Kidney epithelial cell (primary cell): ENCODE measurements around the gene RCN2. TPM values are rescaled to one million over a fixed set of nuclear protein-coding genes. Genes with fewer than 3 reads are reported as not detected.

Experiments used
- DNase-seq: peaks from one replicate; pipeline ENCODE4 v3.0.0-alpha.2; 2010; ENCODE audit warnings: low read depth
- H3K27me3 ChIP-seq: 2 replicates; pipeline ENCODE4 v1.6.0; 2011; ENCODE audit warnings: low read length; ENCODE audit not compliant: control insufficient read depth, insufficient read depth
- H3K36me3 ChIP-seq: 2 replicates; pipeline ENCODE4 v1.5.1; 2011; ENCODE audit warnings: low read length; ENCODE audit not compliant: control insufficient read depth, insufficient read depth
- H3K4me3 ChIP-seq: 2 replicates; pipeline ENCODE4 v1.5.1; 2011; ENCODE audit warnings: low read depth, mild to moderate bottlenecking, control low read depth, low read length
- total RNA-seq: library from RNA; depleted of rRNA; stranded (reverse); fragments of >200 nt; gene quantifications from 2 replicates; pipeline ENCODE4 v1.2.3, GENCODE V29; 2015
- TF ChIP-seq, protein P1 (sequence below): IDR thresholded peaks from 2 replicates; pipeline ENCODE4 v1.5.1; 2011; ENCODE audit warnings: mild to moderate bottlenecking, moderate library complexity, low read length, control low read depth, inconsistent platforms; ENCODE audit not compliant: insufficient read depth, poor library complexity, severe bottlenecking

The RCN2 gene
- total RNA-seq, 1 donor from 2014 or later = 119 TPM

DNA sequence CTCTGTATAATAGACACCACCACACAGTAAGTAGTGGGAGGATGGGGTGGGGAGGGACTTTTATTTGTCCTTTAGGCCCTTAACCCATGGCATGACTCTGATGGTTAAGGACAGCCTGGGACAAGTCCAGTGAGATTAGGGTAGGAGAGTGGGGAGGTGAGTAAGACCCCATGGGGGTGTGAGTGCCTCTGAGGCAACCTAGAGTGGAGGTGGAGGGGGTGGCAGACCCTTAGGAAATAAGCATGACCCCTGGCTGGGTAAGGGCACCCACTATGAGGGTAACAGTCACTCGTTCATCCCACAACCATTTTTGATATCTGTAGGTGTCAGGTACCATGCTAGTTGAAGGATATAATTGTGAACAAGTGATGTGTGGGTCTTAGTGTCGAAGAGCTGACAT lies 42.4 kb downstream of the RCN2 start:
- Histone ChIP-seq H3K27me3 (peaks cover 2% of the 10 kb centered on the region), H3K36me3 (no peaks in the 10 kb centered on the region), H3K4me3 (no peak overlapping the region)
- DNase-seq = no peak
- TF ChIP-seq, protein P1, sequence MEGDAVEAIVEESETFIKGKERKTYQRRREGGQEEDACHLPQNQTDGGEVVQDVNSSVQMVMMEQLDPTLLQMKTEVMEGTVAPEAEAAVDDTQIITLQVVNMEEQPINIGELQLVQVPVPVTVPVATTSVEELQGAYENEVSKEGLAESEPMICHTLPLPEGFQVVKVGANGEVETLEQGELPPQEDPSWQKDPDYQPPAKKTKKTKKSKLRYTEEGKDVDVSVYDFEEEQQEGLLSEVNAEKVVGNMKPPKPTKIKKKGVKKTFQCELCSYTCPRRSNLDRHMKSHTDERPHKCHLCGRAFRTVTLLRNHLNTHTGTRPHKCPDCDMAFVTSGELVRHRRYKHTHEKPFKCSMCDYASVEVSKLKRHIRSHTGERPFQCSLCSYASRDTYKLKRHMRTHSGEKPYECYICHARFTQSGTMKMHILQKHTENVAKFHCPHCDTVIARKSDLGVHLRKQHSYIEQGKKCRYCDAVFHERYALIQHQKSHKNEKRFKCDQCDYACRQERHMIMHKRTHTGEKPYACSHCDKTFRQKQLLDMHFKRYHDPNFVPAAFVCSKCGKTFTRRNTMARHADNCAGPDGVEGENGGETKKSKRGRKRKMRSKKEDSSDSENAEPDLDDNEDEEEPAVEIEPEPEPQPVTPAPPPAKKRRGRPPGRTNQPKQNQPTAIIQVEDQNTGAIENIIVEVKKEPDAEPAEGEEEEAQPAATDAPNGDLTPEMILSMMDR = no peak

DNA sequence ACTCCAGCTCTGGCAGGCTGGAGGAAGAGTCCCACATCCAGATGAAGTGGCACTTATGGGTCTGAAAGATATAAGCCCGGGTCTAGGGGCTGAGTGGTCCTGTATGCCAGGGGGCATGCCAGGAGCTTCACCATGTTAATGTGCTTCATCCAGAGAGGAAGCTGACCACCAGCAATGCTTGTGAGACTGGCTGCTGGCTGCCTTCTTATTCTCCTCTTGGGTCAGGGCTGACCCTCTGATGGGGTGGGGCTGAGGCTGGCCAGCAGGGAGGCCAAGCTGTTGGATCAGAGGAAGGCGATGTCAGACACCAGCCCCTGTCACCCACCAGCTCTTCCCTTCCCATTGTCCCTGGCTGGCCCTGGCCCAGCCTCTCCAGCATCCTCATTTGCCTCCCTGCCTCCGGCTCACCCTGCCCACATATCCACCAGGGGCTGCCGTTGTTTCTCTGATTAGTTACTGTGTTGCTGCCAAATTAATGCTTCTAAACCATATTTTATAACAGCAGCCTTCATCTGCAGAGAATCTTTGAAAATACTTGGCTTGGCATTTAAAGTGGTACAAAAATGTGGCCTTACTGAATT lies 43.0 kb downstream of the RCN2 start:
- Histone ChIP-seq H3K27me3 (peaks cover 2% of the 10 kb centered on the region), H3K36me3 (no peaks in the 10 kb centered on the region), H3K4me3 (no peak overlapping the region)
- DNase-seq = no peak
- TF ChIP-seq, protein P1 = no peak

DNA sequence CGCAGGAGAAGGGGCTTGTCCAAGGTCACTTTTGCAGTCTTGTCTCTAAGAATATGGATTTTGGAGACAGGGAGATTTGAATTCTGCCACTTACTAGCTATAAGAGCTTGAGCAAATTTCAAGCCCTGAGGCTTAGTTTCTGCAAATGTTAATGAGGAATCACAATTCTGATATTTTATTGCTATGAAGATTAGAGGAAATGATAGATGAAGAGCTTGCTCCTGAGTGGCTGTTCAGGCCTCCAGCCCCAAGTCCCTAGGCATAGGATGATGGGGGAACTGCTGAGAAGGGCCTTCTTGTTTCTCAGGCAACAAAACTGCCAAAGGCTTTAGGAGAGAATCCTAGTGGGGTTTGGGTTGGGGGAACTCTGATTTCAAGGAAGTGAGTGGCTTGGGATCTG lies 44.6 kb downstream of the RCN2 start:
- no peak for DNase-seq
- peaks cover 2% of the 10 kb centered on the region for H3K27me3 ChIP-seq
- H3K4me3 ChIP-seq = no peak overlapping the region
- TF ChIP-seq, protein P1 = no peak
- no peaks in the 10 kb centered on the region for H3K36me3 ChIP-seq

DNA sequence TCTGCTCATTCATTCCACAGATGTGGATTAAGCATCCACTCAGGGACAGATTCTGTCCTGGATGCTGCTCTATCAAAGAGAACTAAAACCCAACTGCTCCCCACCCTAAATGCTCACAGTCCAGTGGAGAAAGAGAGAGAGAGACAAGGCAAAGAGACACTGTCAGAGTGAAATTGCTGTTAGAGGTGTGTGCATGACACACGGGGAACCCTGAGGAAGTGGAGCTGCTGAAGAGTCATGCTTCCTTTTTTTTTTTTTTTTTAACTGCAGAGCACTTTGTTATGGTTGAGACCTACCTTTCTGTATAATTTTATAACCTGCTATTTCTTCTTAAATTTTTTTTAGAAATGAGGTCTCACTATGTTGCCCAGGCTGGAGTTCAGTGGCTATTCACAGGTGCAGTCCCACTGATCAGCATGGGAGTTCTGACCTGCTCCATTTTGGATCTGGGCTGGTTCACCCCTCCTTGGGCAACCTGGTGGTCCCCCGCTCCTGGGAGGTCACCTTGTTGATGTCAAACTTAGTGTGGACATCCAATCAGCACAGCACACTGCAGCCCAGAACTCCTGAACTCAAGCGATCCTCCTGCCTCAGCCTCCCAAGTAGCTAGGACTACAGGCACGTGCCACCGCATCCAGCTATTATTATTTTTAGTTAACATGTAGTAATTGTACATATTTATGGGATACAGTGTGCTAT lies 45.2 kb downstream of the RCN2 start:
- TF ChIP-seq, protein P1 = no peak
- Histone ChIP-seq H3K36me3 (no peaks in the 10 kb centered on the region), H3K4me3 (no peak overlapping the region), H3K27me3 (peaks cover 2% of the 10 kb centered on the region)
- no peak for DNase-seq

DNA sequence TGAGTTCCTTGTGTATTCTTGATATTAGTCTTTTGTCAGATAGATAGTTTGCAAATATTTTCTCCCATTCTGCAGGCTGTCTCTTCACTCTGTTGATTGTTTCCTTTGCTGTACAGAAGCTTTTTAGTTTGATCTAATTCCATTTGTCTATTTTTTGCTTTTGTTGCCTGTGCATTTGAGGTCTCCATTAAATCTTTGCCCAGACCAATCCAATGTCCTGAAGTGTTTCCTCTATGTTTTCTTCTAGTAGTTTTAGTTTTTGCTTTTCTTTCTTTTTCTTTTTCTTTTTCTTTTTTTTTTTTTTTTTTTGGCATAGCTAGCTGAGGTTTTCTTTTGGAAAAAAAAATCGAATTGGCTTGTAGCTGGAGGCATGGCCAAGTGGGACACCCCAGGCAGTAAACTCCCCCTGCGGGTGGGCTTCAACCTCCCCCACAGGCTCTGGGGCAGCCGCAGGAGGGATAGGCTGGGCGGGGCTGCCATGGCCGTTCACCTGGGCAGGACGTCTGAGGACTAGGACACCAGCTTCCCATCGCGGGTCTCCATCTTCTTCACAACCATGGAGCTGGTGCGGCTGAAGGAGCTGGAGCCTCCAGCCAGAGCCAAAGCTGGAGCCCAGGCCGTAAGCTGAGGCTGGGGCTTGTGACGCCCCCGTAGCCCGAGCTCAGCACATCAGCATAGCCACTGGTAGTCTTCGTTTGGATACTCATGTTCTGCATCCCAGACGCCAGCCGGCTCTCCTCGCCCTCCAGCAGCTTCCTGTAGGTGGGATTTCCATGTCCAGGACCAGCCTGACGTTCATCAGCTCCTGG lies 47.2 kb downstream of the RCN2 start:
- Histone ChIP-seq H3K36me3 (no peaks in the 10 kb centered on the region), H3K27me3 (no peaks in the 10 kb centered on the region), H3K4me3 (no peak overlapping the region)
- no peak for DNase-seq
- TF ChIP-seq, protein P1 = no peak
